Skin epidermis (tissue), 12 donors: ENCODE results near the gene L1CAM.

Source experiments
- H3K27ac ChIP-seq, 21 experiments: fragments of 200-600 bp; sonication (generic) in 11 of 21; one replicate each; pipeline ENCODE4 v1.5.0; 2020; ENCODE audit warnings: mild to moderate bottlenecking in 3 of 21, inconsistent platforms in 2 of 21, moderate library complexity in 2 of 21
- H3K4me3 ChIP-seq, 7 experiments: fragments of 200-600 bp; sonication (generic) in 2 of 7; one replicate each; pipeline ENCODE4 v1.5.0; 2020; ENCODE audit warnings: inconsistent platforms in 2 of 7, mild to moderate bottlenecking in 2 of 7, moderate library complexity in 1 of 7

The L1CAM gene

DNA sequence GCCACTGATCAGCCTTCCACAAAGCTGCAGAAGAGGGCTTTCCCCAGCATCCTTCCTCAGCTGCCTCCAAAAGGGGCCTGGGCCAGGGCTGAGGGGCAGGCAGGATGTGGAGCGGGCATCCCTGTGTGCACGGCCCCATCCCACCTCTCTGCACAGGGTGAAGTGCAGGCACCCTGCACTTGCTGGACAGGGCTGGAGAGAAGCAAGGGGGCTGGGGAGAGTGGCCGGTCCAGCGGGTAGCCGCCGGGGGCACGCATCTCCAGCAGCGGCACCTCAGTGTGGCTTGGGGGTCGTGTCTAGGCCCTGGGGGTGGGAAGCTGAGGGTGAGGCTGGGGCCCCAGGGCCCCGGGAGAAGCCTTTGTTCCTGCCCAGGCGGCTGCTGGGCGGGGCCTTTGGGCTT lies 21.5 kb upstream of the L1CAM start:
- no peak overlapping the region for H3K27ac ChIP-seq
- H3K4me3 ChIP-seq: no peak overlapping the region

DNA sequence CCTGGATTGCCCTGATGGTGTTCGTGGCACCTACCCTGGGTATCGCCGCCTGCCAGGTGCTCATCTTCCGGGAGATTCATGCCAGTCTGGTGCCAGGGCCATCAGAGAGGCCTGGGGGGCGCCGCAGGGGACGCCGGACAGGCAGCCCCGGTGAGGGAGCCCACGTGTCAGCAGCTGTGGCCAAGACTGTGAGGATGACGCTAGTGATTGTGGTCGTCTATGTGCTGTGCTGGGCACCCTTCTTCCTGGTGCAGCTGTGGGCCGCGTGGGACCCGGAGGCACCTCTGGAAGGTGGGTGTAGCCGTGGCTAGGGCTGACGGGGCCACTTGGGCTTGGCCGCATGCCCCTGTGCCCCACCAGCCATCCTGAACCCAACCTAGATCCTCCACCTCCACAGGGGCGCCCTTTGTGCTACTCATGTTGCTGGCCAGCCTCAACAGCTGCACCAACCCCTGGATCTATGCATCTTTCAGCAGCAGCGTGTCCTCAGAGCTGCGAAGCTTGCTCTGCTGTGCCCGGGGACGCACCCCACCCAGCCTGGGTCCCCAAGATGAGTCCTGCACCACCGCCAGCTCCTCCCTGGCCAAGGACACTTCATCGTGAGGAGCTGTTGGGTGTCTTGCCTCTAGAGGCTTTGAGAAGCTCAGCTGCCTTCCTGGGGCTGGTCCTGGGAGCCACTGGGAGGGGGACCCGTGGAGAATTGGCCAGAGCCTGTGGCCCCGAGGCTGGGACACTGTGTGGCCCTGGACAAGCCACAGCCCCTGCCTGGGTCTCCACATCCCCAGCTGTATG lies 20.3 kb upstream of the L1CAM start:
- H3K27ac ChIP-seq: no peak overlapping the region
- H3K4me3 ChIP-seq: no peak overlapping the region

DNA sequence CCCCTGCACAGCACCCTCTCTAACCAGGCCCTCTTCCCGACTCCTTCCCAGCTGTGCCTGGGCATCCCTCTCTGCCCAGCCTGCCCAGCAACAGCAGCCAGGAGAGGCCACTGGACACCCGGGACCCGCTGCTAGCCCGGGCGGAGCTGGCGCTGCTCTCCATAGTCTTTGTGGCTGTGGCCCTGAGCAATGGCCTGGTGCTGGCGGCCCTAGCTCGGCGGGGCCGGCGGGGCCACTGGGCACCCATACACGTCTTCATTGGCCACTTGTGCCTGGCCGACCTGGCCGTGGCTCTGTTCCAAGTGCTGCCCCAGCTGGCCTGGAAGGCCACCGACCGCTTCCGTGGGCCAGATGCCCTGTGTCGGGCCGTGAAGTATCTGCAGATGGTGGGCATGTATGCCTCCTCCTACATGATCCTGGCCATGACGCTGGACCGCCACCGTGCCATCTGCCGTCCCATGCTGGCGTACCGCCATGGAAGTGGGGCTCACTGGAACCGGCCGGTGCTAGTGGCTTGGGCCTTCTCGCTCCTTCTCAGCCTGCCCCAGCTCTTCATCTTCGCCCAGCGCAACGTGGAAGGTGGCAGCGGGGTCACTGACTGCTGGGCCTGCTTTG lies 19.6 kb upstream of the L1CAM start:
- Histone ChIP-seq H3K4me3 (no peak overlapping the region), H3K27ac (no peak overlapping the region)

DNA sequence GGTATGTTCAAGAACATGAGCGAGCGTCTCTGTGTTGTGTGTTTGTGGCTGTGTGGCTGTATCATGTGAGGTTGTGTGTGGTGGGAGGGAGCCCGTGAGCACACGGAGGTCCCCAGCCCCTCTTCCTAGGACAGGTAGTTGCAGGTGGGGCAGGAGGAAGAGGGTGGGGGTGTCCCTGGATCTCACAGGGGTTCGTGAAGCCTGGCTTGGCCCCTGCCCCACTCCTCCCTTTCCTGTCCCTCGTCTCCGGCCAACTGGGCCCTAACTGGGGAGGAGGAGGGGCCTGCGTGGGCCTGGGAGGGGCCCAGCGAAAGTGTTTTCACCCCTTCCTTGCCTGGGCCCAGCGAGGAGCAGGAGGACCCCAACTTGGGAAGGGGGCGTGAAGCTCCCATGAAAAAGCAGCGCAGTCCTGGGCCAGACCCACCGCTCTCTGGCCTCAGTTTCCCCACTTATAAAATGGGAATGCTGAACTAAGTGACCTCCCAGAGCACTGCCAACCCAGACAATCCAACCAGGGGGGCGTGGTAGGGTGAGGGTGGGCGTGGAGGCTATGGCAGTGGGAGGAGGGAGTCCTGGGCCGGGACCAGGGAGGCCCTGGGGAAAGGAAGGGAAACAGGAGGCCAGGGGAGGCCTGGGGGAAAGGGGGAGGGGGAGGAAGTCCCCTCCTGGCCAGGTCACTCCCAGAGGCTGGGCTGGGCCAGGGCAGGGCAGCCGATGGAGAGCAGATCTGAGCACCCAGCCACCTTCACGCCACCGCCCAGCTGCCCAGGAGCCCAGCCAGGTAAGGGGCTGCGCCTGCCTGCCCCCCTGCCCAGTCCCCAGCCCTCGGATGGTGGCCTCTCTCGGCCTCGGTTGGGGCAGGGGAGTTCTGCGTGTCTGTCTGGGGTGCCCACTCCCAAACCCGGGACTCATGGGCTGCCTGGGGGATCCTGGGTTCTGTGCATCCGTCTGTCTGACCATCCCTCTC lies 18.3 kb upstream of the L1CAM start, which contains the start of gene AVPR2:
Gene AVPR2, plus strand, starts transcription at position 683 of the 967 bp plus-strand sequence. CDS start 473 bp downstream, outside the sequence.
- Histone ChIP-seq H3K4me3 (no peak within 1 kb of the TSS), H3K27ac (peak within 1 kb of the TSS in 7 of 21 experiments; percentile 4 to 46 (median 28))

DNA sequence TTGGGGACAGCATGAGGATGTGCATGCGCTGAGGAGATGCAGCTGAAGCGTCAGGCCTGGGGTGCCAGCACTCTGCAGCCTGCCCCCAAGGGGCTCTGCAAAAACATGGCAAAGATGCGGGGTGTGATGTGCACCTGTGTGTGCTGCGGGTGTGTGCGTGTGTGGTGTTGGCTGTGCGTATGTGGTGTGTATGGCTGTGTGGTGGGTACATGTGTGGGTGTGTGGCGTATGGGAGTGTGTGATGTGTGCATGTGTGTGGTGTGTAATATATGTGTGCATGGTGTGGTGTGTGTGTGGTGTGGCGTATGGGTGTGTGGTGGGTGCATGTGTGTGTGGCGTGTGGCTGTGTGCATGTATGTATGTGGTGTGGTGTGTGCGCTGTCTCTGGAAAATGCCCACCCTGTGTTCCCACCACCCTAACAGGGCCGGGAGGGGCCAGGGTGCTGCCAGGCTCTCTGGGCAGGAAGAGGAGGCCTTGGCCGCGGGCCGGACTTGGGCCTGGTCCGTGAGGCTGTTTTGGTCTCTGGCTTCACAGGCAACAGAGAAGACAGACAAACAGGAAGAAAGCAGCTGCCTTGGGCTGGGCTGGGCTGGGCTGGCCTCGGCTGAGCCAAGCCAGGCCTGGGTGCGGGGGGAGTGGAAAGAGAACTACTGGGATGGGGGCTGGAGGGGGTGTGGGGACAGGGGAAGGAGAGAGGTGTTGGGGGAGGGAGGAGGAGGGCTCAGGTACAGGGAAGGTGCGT lies 17.4 kb upstream of the L1CAM start:
- no peak overlapping the region for H3K4me3 ChIP-seq
- H3K27ac ChIP-seq: peak overlapping the region in 4 of 21 experiments; percentile 25 to 42 (median 26)

DNA sequence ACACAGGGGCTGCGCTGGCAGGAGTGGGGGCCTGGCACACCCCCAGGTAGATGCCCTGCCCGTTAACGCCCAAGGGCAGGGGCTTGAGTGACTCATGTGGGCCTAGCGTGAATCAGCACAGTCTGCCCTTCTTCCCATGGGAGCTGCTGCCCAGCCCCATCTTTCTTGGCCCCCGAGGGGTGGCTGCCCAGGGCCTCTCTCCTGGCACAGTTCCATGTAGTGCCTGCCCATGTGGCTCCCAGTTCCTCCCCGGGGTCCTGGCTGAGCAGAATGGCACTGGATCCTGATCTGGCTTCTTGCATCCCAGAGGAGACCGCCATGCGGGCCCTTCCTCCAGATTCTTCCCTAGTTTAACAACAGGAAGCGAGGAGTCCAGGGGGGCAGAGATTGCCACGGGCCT lies 16.4 kb upstream of the L1CAM start:
- H3K27ac ChIP-seq: no peak overlapping the region
- no peak overlapping the region for H3K4me3 ChIP-seq

DNA sequence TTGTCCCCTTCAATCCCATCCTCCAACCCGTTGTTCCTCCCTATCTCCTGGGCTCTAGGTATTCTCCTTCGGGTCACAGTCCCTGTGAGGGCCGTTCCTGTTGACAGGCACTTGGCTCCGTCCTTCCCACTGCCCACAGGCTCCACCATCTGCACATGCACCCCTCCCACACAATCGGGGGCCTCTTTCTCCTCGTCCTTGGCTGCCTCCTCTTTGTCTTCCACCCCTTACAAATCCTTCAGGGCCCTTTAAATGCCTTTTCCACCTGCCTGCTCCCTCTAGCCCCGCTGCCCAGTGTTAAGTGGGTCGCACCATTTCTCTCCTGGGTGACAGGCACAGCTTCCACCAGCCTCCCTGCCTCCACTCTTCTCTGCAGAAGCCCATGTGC lies 15.8 kb upstream of the L1CAM start:
- Histone ChIP-seq H3K4me3 (no peak overlapping the region), H3K27ac (peak overlapping the region in 2 of 21 experiments; percentile 24 to 58)

DNA sequence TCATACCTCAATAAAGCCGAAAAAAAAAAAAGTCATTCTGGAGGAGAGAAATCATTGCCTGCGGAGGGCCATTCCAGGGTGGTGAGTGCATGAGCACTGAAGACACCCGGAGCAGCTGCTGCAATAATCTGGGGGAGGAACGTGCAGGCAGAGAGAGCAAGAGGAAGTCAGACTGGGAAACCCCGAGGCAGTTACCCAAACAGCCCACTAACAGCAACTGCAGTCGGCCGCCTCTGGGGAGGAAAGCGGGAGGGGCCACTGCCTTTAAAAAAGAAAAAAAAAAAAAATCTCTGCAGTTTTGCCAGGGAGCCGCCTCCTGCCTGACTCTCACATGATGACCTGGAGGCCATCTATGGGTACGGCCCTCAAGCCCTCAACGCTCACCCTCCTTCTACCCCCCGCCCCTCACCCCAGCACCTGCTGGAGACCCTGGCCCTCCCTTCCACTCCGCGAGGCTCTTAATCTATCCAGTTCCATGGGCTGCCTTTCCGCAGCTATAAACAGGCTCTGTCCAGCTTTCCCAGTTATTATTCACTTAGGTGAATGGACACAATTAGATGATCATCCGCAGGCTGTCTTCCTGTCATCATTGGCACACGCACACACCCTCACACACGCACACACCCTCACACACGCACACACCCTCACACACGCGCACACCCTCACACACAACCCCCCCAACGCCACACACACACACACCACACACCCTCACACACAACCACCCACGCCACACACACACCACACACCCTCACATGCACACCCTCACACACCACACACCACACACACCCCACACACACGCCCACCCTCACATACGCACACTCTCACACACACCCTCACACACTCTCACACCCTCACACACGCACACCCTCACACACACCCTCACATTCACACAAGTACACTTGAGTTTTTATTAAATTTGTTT lies 15.1 kb upstream of the L1CAM start:
- H3K4me3 ChIP-seq: no peak overlapping the region
- peak overlapping the region in 5 of 21 experiments; percentile 12 to 58 (median 24) for H3K27ac ChIP-seq

DNA sequence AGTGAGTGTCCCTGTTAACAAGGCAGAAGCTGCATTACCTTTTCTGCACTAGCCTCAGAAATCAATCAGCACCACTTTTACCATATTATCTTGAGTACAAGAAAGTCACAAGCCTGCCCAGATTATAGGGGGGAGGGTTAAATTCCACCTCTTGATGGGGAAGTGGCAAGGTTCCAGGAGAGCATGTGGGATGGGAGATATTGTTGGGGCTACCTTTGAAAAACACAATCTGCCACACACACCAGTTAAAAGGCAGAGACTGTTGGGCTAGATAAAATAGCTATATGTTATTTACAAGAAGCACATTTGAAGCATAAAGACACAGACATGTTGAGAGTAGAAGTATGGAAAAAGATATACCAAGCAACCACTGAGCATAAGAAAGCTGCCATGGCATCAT lies 11.9 kb upstream of the L1CAM start:
- H3K4me3 ChIP-seq: no peak overlapping the region
- H3K27ac ChIP-seq: no peak overlapping the region

DNA sequence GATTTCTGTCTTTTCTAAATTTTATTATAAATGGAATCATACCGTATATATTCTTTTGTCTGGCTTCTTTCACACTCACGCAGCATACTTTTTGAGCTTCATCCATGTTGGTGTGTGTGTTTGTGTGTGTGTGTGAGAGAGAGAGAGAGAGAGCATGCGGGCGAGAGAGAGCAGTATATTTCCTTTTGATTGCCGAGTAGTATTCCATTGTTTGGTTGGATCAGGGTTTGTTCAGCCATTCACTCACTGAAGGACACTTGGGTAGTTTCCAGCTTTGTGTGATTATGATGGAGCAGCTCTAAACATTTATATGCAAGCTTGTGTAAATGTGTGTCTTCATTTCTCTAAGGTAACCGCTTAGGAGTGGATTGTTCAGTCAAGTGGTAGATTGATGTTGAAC lies 3.1 kb upstream of the L1CAM start:
- H3K27ac ChIP-seq: no peak overlapping the region
- H3K4me3 ChIP-seq: no peak overlapping the region

DNA sequence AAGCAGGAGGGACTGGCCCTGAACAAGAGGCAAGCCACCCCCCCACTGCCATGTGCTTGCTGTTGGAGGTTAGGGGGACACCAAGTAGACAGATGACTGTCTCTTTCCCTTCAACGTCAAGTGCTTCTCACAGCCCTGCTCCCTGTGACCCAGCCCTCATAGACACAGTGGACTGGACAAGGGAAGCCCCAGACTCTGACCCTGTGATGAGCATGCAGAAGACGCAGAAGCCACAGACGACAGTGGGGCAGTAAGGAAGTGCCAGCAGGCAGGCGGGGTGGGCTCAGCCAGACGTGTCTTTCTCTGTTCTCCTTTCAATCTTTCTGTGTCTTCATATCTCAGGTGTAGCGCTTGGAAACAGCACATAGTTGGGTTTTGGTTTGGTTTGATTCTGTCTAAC lies 2.4 kb upstream of the L1CAM start:
- no peak overlapping the region for H3K27ac ChIP-seq
- no peak overlapping the region for H3K4me3 ChIP-seq

DNA sequence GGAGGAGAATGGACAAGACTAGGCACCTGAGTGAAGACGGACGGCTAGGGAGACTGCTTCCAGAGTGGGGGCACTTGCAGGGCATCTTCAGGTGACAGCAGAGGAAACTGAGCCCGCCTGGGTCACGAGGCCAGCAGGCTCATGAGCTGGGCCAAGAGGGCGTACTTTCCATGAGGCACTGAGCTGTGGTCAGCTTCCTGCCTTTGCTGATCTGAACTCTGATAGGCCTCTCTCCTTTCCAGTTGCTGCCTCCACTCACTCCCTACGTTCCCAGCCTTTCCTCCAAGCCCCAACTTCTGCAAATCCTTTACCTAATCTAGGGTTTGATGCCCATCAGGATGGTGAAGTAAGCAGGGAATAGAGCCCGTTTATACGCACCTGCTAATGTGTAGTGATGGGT lies 1.4 kb upstream of the L1CAM start:
- H3K4me3 ChIP-seq: no peak overlapping the region

DNA sequence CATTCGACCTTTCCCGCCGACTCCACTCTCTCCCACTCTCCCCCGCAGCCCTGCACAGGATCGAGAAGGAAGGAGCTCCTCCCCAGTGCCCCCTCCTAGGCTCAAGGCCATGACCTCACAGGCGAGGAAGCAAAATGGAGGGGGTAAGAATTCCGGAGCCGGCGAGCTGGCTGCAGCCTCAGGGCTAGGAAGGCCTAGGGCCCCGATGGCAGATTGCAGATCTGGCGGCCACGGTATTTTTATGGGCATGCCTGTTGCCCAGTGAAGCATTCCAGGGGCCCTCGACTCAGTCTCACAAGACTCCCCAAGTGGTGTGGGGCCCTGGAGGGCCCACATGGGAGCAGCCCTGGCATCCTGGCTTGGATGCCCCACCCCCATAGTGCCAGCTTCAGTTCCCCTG lies 942 bp upstream of the L1CAM start:
- no peak overlapping the region for H3K4me3 ChIP-seq
- no peak overlapping the region for H3K27ac ChIP-seq

More for the DNA sequence above, 1.4 kb upstream of the L1CAM start:
- H3K27ac ChIP-seq: no peak overlapping the region

DNA sequence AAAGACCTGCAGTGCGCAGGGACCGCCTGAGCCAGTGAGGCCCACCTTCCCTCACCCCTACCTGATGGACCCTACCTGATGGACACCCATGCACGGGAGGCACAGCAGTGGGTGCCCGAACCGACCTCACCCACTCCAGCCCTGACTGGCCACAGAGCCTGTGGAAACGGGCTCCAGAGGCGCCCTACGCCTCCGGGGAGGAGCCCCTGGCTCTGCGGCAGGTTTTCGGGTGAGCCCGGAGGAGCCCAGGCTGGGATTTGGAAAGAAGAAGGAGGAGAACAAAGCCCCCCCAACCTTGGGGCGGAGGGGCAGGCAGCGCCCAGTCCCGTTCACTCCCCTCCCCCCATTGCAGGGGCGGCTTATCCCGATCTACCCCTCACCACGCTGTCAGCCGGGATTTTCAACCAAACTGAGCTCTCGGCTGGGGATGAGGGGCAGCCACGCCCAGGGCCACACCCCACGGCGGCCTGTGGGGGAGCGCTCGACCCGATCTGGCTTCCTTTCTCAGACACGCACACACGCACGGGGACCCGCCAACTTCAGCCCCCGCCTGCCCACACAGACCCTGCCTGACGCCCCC lies 675 bp downstream of the L1CAM start:
- H3K27ac ChIP-seq: no peak overlapping the region
- H3K4me3 ChIP-seq: peak overlapping the region in 3 of 7 experiments; percentile 11 to 27 (median 14)

DNA sequence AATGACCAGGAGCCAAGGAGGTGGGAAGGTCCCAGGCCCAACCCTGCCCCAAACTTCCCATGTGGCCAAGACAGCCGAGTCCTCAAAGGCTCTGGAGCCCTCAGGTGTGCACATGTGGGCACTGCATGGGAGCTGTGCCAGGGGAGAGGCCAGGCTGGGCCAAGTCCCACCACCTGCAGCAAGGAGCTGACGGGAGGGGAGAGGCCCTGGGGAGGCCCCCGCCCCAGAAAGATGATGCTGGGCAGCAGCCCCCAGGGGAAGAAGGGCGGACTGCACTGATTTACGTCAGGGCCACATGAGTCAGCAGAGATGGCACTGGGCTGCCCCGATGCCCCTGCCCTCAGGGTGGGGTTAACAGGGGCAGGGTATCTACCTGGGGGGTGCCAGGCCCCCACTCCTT lies 1.4 kb downstream of the L1CAM start:
- no peak overlapping the region for H3K4me3 ChIP-seq
- no peak overlapping the region for H3K27ac ChIP-seq

DNA sequence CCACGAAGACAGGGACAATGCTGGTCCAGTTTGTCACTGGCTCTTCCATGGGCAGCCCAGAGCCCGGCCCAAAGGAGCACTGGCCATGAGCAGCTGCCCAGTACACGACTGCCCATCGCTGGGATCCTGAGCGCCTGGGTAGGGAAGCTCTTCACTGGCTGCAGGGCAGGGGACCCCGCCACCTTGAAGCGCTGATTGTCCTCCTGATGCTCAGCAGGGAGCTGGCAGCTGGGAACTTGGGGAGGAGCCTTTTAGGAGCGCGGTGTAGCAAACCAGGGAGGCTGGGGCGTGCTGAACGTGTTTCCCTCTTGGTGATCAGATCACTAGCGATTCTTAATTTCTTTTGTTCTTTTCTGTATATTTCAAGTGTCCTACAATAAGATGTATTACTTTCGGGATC lies 1.8 kb downstream of the L1CAM start:
- H3K4me3 ChIP-seq: no peak overlapping the region
- H3K27ac ChIP-seq: no peak overlapping the region

DNA sequence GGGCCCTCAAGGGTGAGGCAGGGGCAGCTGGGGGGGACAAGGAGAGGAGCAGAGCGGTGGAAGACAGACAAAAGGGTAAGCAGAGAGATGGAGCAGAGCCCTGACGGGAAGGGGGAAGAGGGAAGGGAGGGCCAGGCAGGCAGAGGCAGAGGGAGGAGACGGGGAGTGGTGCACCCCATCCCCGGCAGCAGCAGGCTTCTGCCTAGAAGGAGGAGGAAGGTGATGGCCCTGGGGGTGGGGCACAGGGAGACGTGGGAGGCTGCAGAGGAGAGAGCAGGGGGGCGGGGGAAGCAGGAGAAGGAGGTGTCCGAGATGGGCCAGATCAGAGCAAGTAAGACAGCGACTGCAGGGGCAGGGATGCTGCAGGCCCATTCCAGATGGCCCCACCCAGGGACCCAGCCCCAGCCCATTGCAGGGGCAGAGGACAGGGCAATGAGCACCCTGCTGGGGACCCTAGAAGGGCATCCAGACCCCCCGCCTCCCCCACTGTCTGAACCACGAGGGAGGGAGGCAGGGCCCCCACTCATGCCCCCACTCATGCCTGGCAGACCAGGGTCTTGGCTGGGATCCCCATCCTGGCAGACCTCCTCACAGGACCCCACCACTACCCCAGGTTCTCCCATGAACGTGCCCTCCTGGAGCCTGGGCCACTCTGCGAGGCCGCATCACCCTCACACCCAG lies 2.7 kb downstream of the L1CAM start:
- H3K4me3 ChIP-seq: no peak overlapping the region
- no peak overlapping the region for H3K27ac ChIP-seq

DNA sequence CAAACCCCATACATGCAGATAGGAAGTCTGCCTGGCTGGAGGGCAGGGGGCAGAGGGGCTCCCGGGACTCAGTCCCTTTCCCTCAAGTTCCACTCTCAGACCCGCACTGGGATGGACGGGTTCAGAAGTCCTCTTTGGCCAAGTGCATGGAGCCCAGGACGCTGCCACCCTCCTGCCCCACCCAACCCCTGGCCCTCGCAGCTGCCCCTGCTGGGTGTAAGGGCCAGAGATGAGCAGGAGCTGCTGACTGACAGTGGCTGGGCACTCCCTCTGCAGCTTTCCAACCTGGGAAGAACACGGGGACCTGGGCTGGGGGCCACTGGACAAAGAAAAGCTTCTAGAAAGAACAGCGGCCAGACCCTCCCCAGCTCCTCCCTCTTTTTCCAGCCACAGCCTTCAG lies 3.4 kb downstream of the L1CAM start:
- no peak overlapping the region for H3K27ac ChIP-seq
- H3K4me3 ChIP-seq: no peak overlapping the region
